HCT116 (cell line): ENCODE measurements around the gene MEF2B. TPM values are rescaled to one million over a fixed set of nuclear protein-coding genes. Genes with fewer than 3 reads are reported as not detected.

Source experiments
- ATAC-seq: fragments of 200-7000 bp; cut with Tn5 transposase; 2 replicates; pipeline ENCODE4 v1.9.1; 2020; ENCODE audit warnings: mild to moderate bottlenecking, moderate library complexity
- BruUV-seq: library from RNA; stranded (reverse); fragments of 400-500 nt; replicated peaks from 2 replicates; lab custom pipeline; 2021; lab: Mats Ljungman, UMichigan
- CTCF ChIA-PET: fragments of 300-600 bp; sonication (Branson Sonifier 250); formaldehyde crosslinking; loops from one replicate; lab custom pipeline; 2021; ENCODE audit warnings: antibody characterized with exemption; lab: Charles Lee
- POLR2A ChIA-PET: fragments of 300-600, 350-600 bp; sonication (Branson Sonifier 250); formaldehyde crosslinking; loops from one replicate; lab custom pipeline; 2021; ENCODE audit warnings: antibody characterized with exemption; lab: Charles Lee
- RAD21 ChIA-PET, 2 experiments: fragments of 300-600 bp; sonication (Branson Sonifier 250); formaldehyde crosslinking; loops; one replicate each; lab custom pipeline; 2023; ENCODE audit warnings: low total read pairs in 2 of 2; ENCODE audit not compliant: uncharacterized antibody in 2 of 2, unreplicated experiment in 2 of 2, low non-redundant PET in 1 of 2; lab: Charles Lee
- DNase-seq: peaks from one replicate; pipeline ENCODE4 v3.0.0-alpha.2; 2010; ENCODE audit warnings: low read depth, low spot score
- H2AFZ ChIP-seq: fragments of 200-600 bp; shearing (Covaris generic), sonication (generic); 2 replicates; pipeline ENCODE4 v1.6.1; 2017; ENCODE audit warnings: low read depth, mixed run types, mixed read lengths, antibody characterized with exemption, low read length; ENCODE audit not compliant: poor library complexity, severe bottlenecking
- H3K27ac ChIP-seq: 2 replicates; pipeline ENCODE4 v1.5.1; 2012; ENCODE audit warnings: low read depth, low read length
- H3K27me3 ChIP-seq: fragments of 200-600 bp; sonication (generic); 2 replicates; pipeline ENCODE4 v1.6.1; 2016; ENCODE audit warnings: mixed run types, low read length, mixed read lengths; ENCODE audit not compliant: insufficient read depth
- H3K36me3 ChIP-seq, 2 experiments: fragments of 200-500 bp in 1 of 2; fragments of 200-600 bp in 1 of 2; sonication (Bioruptor generic) in 1 of 2; sonication (generic) in 1 of 2; 2 replicates each; pipeline versions ENCODE4 v1.5.1 to v1.6.1; 2014 to 2016; ENCODE audit warnings: low read length in 2 of 2, inconsistent platforms in 1 of 2, mixed read lengths in 1 of 2, mixed run types in 1 of 2; ENCODE audit not compliant: insufficient read depth in 2 of 2, control insufficient read depth in 1 of 2
- H3K4me1 ChIP-seq, 2 experiments: fragments of 200-600 bp in 1 of 2; sonication (generic) in 1 of 2; 2 replicates each; pipeline versions ENCODE4 v1.5.1 to v1.6.1; 2012 to 2017; ENCODE audit warnings: low read length in 2 of 2, inconsistent platforms in 1 of 2, mild to moderate bottlenecking in 1 of 2, mixed read lengths in 1 of 2, mixed run types in 1 of 2, moderate library complexity in 1 of 2; ENCODE audit not compliant: insufficient read depth in 2 of 2, control insufficient read depth in 1 of 2
- H3K4me2 ChIP-seq: fragments of 200-600 bp; sonication (generic); 2 replicates; pipeline ENCODE4 v1.6.1; 2017; ENCODE audit warnings: mixed run types, low read length, mixed read lengths
- H3K4me3 ChIP-seq, 2 experiments: fragments of 200-600 bp in 1 of 2; sonication (generic) in 1 of 2; replicated peaks in 1 of 2; 2 replicates each; pipeline ENCODE4 v1.5.1; 2011 to 2016; ENCODE audit warnings: low read length in 2 of 2, control low read depth in 1 of 2, low read depth in 1 of 2, mild to moderate bottlenecking in 1 of 2, mixed read lengths in 1 of 2, mixed run types in 1 of 2
- H3K79me2 ChIP-seq: fragments of 200-600 bp; sonication (generic); 2 replicates; pipeline ENCODE4 v1.6.1; 2017; ENCODE audit warnings: mild to moderate bottlenecking, mixed run types, low read length, moderate library complexity, mixed read lengths; ENCODE audit not compliant: insufficient read depth
- H3K9ac ChIP-seq: fragments of 200-600 bp; sonication (generic); 2 replicates; pipeline ENCODE4 v1.6.1; 2016; ENCODE audit warnings: low read length, mixed read lengths
- H3K9me2 ChIP-seq: fragments of 200-600 bp; sonication (generic), shearing (Covaris generic); 2 replicates; pipeline ENCODE4 v1.6.1; 2017; ENCODE audit warnings: mixed run types, mild to moderate bottlenecking, moderate library complexity; ENCODE audit not compliant: insufficient read depth
- H3K9me3 ChIP-seq, 2 experiments: fragments of 200-500 bp in 1 of 2; fragments of 200-600 bp in 1 of 2; sonication (Bioruptor generic) in 1 of 2; sonication (generic) in 1 of 2; 2 replicates each; pipeline ENCODE4 v1.6.1; 2014 to 2017; ENCODE audit warnings: low read length in 2 of 2, mixed read lengths in 2 of 2, inconsistent platforms in 1 of 2, low read depth in 1 of 2, mild to moderate bottlenecking in 1 of 2, mixed run types in 1 of 2, moderate library complexity in 1 of 2; ENCODE audit not compliant: control insufficient read depth in 1 of 2, insufficient read depth in 1 of 2
- H4K20me1 ChIP-seq: fragments of 200-600 bp; sonication (generic), shearing (Covaris generic); 2 replicates; pipeline ENCODE4 v1.6.1; 2017; ENCODE audit warnings: mixed run types, mild to moderate bottlenecking, moderate library complexity; ENCODE audit not compliant: insufficient read depth
- ATF3 ChIP-seq: IDR thresholded peaks from 2 replicates; pipeline ENCODE4 v1.6.1; 2012
- CBX3 ChIP-seq: IDR thresholded peaks from 2 replicates; pipeline ENCODE4 v1.6.1; 2012; ENCODE audit warnings: low read depth
- CEBPB ChIP-seq: IDR thresholded peaks from 2 replicates; pipeline ENCODE4 v1.6.1; 2012; ENCODE audit warnings: low read depth
- EGR1 ChIP-seq: IDR thresholded peaks from 2 replicates; pipeline ENCODE4 v1.6.1; 2012; ENCODE audit warnings: low read depth
- ELF1 ChIP-seq: IDR thresholded peaks from 2 replicates; pipeline ENCODE4 v1.6.1; 2012; ENCODE audit warnings: low read depth, borderline replicate concordance
- EZH2 ChIP-seq: fragments of 200-600 bp; sonication (generic); IDR thresholded peaks from 2 replicates; pipeline ENCODE4 v1.6.1; 2017; ENCODE audit warnings: antibody characterized with exemption, mixed run types
- EZH2phosphoT487 ChIP-seq: fragments of 200-600 bp; IDR thresholded peaks from 2 replicates; pipeline ENCODE4 v1.6.1; 2018; ENCODE audit warnings: antibody characterized with exemption, borderline replicate concordance
- FOSL1 ChIP-seq: IDR thresholded peaks from 2 replicates; pipeline ENCODE4 v1.6.1; 2012; ENCODE audit warnings: low read depth
- JUND ChIP-seq: IDR thresholded peaks from 2 replicates; pipeline ENCODE4 v1.6.1; 2012
- MAX ChIP-seq: IDR thresholded peaks from 2 replicates; pipeline ENCODE4 v1.6.1; 2012
- RAD21 ChIP-seq: IDR thresholded peaks from 2 replicates; pipeline ENCODE4 v1.6.1; 2012; ENCODE audit warnings: low read depth, mild to moderate bottlenecking
- REST ChIP-seq: IDR thresholded peaks from 2 replicates; pipeline ENCODE4 v1.6.1; 2012; ENCODE audit warnings: low read depth
- SIN3A ChIP-seq: IDR thresholded peaks from 2 replicates; pipeline ENCODE4 v1.6.1; 2012; ENCODE audit warnings: low read depth
- SRF ChIP-seq: IDR thresholded peaks from 2 replicates; pipeline ENCODE4 v1.6.1; 2012; ENCODE audit warnings: low read depth
- ZBTB33 ChIP-seq: IDR thresholded peaks from 2 replicates; pipeline ENCODE4 v1.6.1; 2011; ENCODE audit warnings: mild to moderate bottlenecking, low read length, moderate library complexity; ENCODE audit not compliant: insufficient replicate concordance; ENCODE audit errors: extremely low read depth
- ZFX ChIP-seq: fragments of 450-650 bp; IDR thresholded peaks from 2 replicates; pipeline ENCODE4 v1.6.1; 2017
- ZNF274 ChIP-seq: fragments of 200-500 bp; sonication (Bioruptor generic); IDR thresholded peaks from 2 replicates; pipeline ENCODE4 v1.6.1; 2014; ENCODE audit warnings: mild to moderate bottlenecking, low read depth, low read length, inconsistent platforms
- intact Hi-C: fragments of 100-400 bp; cut with micrococcal nuclease; formaldehyde crosslinking; loops from 2 replicates; pipeline ENCODE4 v1.10.0; 2022
- total RNA-seq: library from RNA; stranded (reverse); gene quantifications from one replicate; pipeline ENCODE4 v1.2.1, GENCODE V29; 2021; ENCODE audit not compliant: unreplicated experiment

Gene MEF2B
- total RNA-seq, 1 experiment from 2014 or later = 7.9 TPM

GRCh38 chr19:19212916-19213315 lies 42.9 kb upstream of the MEF2B start (continued):
- TF ChIP-seq MAX (no peak), ZBTB33 (no peak), CEBPB (no peak)
- TF ChIP-seq, all 23 proteins: peak for 0

- CTCF ChIA-PET = no interaction called here
- no peak for TF ChIP-seq JUND
- no peak for TF ChIP-seq EZH2phosphoT487
- TF ChIP-seq EGR1 = no peak
- TF ChIP-seq ZFX = no peak
- no peak for TF ChIP-seq ELF1
- no peak for TF ChIP-seq REST
- no peak for TF ChIP-seq RAD21
- TF ChIP-seq ZNF274 = no peak
- no peak for TF ChIP-seq CEBPB
- no peak for TF ChIP-seq ZBTB33
- TF ChIP-seq EZH2 = no peak
- no peak for TF ChIP-seq FOSL1
- TF ChIP-seq SIN3A = no peak
- no peak for TF ChIP-seq SRF
- TF ChIP-seq ATF3 = no peak
- TF ChIP-seq CBX3 = no peak
These were observed 41.7 kb upstream of the MEF2B start, which contains the start of gene NCAN for GRCh38 chr19:19211499-19212420. NCAN (plus strand) TSS chr19:19211958; CDS start chr19:19216954, 4,996 bp downstream.

More at GRCh38 chr19:19211499-19212420, 41.7 kb upstream of the MEF2B start, which contains the start of gene NCAN:
- Histone ChIP-seq H4K20me1 (no peaks in the 10 kb centered on the region), H3K27ac (no peak within 1 kb of the TSS), H3K79me2 (no peaks in the 10 kb centered on the region), H3K4me3 (no peak within 1 kb of the TSS), H2AFZ (no peak within 1 kb of the TSS), H3K4me1 (peaks cover 0 to 11% of the 10 kb centered on the region in 2 experiments; a peak in 1 of 4 replicates), H3K9ac (no peak within 1 kb of the TSS), H3K4me2 (no peak within 1 kb of the TSS), H3K27me3 (no peaks in the 10 kb centered on the region), H3K36me3 (no peaks in the 10 kb centered on the region), H3K9me3 (no peaks in the 10 kb centered on the region), H3K9me2 (no peaks in the 10 kb centered on the region)
- BruUV-seq = no TSS peak
- no peak for ATAC-seq
- ChIA-PET POLR2A (no interaction called here), RAD21 (no interaction called here)
- intact Hi-C loops = no loop called here
- DNase-seq = no peak
